MCF 10A (cell line): ENCODE measurements around the gene PRKAR2B. TPM values are rescaled to one million over a fixed set of nuclear protein-coding genes. Genes with fewer than 3 reads are reported as not detected.
"Not testable (repeated sequence)": the region's sequence is repeated elsewhere in the genome, so short reads cannot be mapped to it uniquely, and the experiment has no call there.

Experiments
- BruUV-seq: library from RNA; stranded (reverse); fragments of 400-500 nt; replicated peaks from 2 replicates; lab custom pipeline; 2021; lab: Mats Ljungman, UMichigan
- CTCF ChIA-PET: fragments of 300-600 bp; sonication (Branson Sonifier 250); formaldehyde crosslinking; extraction: SDS; loops from one replicate; lab custom pipeline; 2021; ENCODE audit warnings: antibody characterized with exemption, inconsistent platforms; lab: Yijun Ruan, JAX
- POLR2A ChIA-PET: fragments of 300-600, 350-650 bp; sonication (Branson Sonifier 250); formaldehyde crosslinking; extraction: SDS; loops from one replicate; lab custom pipeline; 2020; ENCODE audit warnings: antibody characterized with exemption, inconsistent platforms; lab: Yijun Ruan, JAX
- DNase-seq: peaks from one replicate; pipeline ENCODE4 v3.0.0-alpha.2; 2018; ENCODE audit not compliant: unreplicated experiment
- H3K27ac Mint-ChIP-seq: one replicate; pipeline ENCODE4 v1.8.0; 2022; ENCODE audit warnings: mild to moderate bottlenecking, low read depth, mixed read lengths; ENCODE audit not compliant: unreplicated experiment
- H3K27me3 Mint-ChIP-seq: one replicate; pipeline ENCODE4 v1.8.0; 2022; ENCODE audit warnings: mixed read lengths; ENCODE audit not compliant: insufficient read depth, unreplicated experiment
- H3K36me3 Mint-ChIP-seq: one replicate; pipeline ENCODE4 v1.8.0; 2022; ENCODE audit warnings: mild to moderate bottlenecking, moderate library complexity, mixed read lengths; ENCODE audit not compliant: insufficient read depth, unreplicated experiment
- H3K4me1 Mint-ChIP-seq: one replicate; pipeline ENCODE4 v1.8.0; 2022; ENCODE audit warnings: mixed read lengths; ENCODE audit not compliant: insufficient read depth, unreplicated experiment
- H3K4me3 Mint-ChIP-seq: one replicate; pipeline ENCODE4 v1.8.0; 2022; ENCODE audit warnings: mild to moderate bottlenecking, moderate library complexity, mixed read lengths; ENCODE audit not compliant: unreplicated experiment
- H3K9me3 Mint-ChIP-seq: one replicate; pipeline ENCODE4 v1.8.0; 2022; ENCODE audit warnings: mixed read lengths; ENCODE audit not compliant: unreplicated experiment
- intact Hi-C: fragments of 100-400 bp; cut with micrococcal nuclease; formaldehyde crosslinking; loops from 2 replicates; pipeline ENCODE4 v1.14.1; 2022
- total RNA-seq: library from RNA; stranded (reverse); gene quantifications from 2 replicates; pipeline ENCODE4 v1.2.3, GENCODE V29; 2022
- TF ChIP-seq, protein P1 (sequence below): fragments of 200-600 bp; IDR thresholded peaks from one replicate; pipeline ENCODE4 v1.8.0; 2022; ENCODE audit warnings: antibody characterized with exemption, mild to moderate bottlenecking; ENCODE audit not compliant: unreplicated experiment

PRKAR2B gene
- total RNA-seq, 1 experiment from 2014 or later: not detected

DNA sequence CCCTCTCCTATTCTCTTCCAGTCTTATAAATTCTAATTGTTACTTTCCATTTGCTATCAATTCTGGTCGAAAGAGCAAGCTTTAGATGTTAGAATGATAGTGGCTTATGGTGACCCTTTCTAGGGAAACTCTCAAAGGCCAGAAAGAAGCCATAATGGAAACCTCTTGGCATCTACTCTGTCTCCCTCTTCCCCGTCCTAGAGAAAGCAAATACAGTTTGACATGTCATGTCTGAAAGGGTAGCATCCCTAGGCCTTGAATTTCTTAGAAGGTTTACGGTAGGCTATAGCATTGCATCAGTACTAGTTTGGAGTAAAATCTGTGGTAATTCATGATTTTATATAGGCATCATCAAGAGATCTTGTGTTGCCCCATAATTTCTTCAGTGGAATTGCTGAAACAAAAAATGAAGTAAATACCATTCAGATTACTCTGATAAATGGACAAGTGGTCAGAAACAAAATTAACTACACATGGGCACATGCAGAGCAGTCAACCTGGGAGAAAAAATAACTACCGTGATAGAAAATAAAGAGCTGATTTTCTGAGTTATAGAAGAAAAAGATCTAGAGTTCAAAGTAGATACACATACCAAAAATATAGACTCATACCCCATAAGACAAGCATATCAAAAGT is 4.4 kb downstream of the PRKAR2B start:
- Mint-ChIP-seq H3K36me3 (no peaks in the 10 kb centered on the region), H3K27ac (no peak overlapping the region), H3K4me3 (no peak overlapping the region), H3K4me1 (peaks cover 6% of the 10 kb centered on the region), H3K27me3 (peaks cover 75% of the 10 kb centered on the region), H3K9me3 (no peaks in the 10 kb centered on the region)
- no peak for DNase-seq
- intact Hi-C loops: no loop called here
- TF ChIP-seq, protein P1, sequence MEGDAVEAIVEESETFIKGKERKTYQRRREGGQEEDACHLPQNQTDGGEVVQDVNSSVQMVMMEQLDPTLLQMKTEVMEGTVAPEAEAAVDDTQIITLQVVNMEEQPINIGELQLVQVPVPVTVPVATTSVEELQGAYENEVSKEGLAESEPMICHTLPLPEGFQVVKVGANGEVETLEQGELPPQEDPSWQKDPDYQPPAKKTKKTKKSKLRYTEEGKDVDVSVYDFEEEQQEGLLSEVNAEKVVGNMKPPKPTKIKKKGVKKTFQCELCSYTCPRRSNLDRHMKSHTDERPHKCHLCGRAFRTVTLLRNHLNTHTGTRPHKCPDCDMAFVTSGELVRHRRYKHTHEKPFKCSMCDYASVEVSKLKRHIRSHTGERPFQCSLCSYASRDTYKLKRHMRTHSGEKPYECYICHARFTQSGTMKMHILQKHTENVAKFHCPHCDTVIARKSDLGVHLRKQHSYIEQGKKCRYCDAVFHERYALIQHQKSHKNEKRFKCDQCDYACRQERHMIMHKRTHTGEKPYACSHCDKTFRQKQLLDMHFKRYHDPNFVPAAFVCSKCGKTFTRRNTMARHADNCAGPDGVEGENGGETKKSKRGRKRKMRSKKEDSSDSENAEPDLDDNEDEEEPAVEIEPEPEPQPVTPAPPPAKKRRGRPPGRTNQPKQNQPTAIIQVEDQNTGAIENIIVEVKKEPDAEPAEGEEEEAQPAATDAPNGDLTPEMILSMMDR: no peak
- POLR2A ChIA-PET: no interaction called here
- BruUV-seq: no TSS peak
- CTCF ChIA-PET: interaction anchor here (0.5 to 0.6 kb wide), 4 partner anchors 68 to 1289 kb away, joined by 3 read pairs; no protein-coding TSS in a partner anchor

DNA sequence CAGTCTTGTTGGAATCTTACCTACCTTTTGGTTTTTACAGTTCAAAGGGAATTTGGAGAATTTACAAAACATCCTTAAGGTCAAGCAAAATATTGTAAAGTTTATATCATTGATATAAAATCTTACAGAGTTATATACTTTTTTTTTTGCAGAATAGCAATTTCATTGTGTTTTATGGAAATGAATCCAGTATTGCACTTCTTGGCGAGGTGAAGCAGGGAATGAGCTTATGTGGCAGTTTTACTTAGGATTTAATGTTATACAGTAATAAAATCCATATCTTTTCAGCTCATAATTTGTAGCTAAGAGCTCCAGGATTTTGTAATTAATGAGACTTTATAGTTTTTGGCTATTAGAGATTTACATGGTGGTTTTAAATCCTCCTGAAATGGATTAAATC is 5.0 kb downstream of the PRKAR2B start:
- no peak for DNase-seq
- intact Hi-C loops: no loop called here
- POLR2A ChIA-PET: interaction anchor here (0.7 kb wide), 1 partner anchor 8 kb away, joined by 5 read pairs; no protein-coding TSS in a partner anchor
- H3K4me3 Mint-ChIP-seq: no peak overlapping the region
- TF ChIP-seq, protein P1: no peak
- no peaks in the 10 kb centered on the region for H3K9me3 Mint-ChIP-seq
- no TSS peak for BruUV-seq
- H3K27me3 Mint-ChIP-seq: peaks cover 75% of the 10 kb centered on the region
- H3K4me1 Mint-ChIP-seq: peaks cover 6% of the 10 kb centered on the region
- H3K27ac Mint-ChIP-seq: no peak overlapping the region
- CTCF ChIA-PET: interaction anchor here (0.5 kb wide), 1 partner anchor 301 kb away, joined by 3 read pairs; no protein-coding TSS in a partner anchor
- no peaks in the 10 kb centered on the region for H3K36me3 Mint-ChIP-seq

DNA sequence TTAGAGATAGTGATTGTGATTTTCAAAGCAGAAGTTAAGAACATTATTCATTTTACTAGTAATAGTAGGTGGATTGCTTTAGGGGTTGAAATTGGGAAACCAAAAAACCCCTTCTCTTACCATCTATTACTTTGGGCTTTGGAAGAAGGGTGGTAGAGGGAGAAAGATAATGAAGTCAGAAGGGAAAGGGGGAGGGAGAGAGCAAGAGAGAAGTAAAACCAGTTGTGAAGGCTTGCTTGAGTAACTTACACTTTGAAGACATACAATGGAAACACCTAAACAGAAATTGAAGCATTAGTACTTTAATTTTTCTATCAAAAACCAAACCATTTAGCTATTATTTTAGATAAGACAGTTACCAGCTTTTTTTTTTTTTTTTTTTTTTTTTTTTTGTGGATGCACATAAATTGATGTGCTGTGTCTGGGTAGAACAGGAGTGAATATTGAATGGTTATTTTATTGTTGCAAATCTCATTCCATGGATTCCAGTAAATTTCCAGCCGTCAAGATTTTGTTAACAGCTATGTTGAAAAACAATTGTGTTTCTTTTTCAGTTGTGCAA is 5.5 kb downstream of the PRKAR2B start:
- CTCF ChIA-PET: interaction anchor here (0.5 kb wide), 1 partner anchor 301 kb away, joined by 3 read pairs; no protein-coding TSS in a partner anchor
- H3K27ac Mint-ChIP-seq: no peak overlapping the region
- H3K4me1 Mint-ChIP-seq: peaks cover 6% of the 10 kb centered on the region

DNA sequence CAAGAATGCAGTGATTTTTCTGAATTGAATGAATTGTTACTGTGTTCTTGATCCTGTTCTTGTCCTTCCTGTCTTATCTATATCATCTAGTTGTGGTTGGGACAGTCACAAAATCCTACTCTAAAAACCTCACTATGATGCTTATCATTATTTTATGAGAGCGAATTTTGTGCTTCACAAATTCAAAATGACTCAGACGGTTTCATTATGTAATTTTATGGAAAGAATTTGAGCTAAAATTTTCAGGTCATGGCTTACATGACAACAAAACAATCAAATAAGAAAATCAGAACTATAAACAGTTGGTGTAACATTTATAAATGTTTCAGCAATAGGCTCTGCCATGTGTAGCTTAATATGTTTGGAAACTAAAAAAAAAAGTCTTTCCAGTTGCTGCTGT is 6.9 kb downstream of the PRKAR2B start:
- H3K4me1 Mint-ChIP-seq: no peaks in the 10 kb centered on the region
- peaks cover 59% of the 10 kb centered on the region for H3K27me3 Mint-ChIP-seq
- intact Hi-C loops: no loop called here
- TF ChIP-seq, protein P1: no peak
- no TSS peak for BruUV-seq
- H3K9me3 Mint-ChIP-seq: no peaks in the 10 kb centered on the region
- POLR2A ChIA-PET: no interaction called here
- CTCF ChIA-PET: interaction anchor here (0.8 kb wide), 1 partner anchor 17 kb away, joined by 3 read pairs; no protein-coding TSS in a partner anchor
- no peak overlapping the region for H3K4me3 Mint-ChIP-seq
- no peak for DNase-seq
- H3K27ac Mint-ChIP-seq: no peak overlapping the region
- no peaks in the 10 kb centered on the region for H3K36me3 Mint-ChIP-seq

More for the DNA sequence above, 5.5 kb downstream of the PRKAR2B start:
- DNase-seq: no peak
- TF ChIP-seq, protein P1: no peak
- Mint-ChIP-seq H3K9me3 (no peaks in the 10 kb centered on the region), H3K27me3 (peaks cover 72% of the 10 kb centered on the region), H3K36me3 (no peaks in the 10 kb centered on the region), H3K4me3 (no peak overlapping the region)
- no TSS peak for BruUV-seq
- intact Hi-C loops: no loop called here
- POLR2A ChIA-PET: interaction anchor here (0.6 to 0.7 kb wide), 2 partner anchors 9 to 22 kb away, joined by 3 to 5 read pairs; no protein-coding TSS in a partner anchor

DNA sequence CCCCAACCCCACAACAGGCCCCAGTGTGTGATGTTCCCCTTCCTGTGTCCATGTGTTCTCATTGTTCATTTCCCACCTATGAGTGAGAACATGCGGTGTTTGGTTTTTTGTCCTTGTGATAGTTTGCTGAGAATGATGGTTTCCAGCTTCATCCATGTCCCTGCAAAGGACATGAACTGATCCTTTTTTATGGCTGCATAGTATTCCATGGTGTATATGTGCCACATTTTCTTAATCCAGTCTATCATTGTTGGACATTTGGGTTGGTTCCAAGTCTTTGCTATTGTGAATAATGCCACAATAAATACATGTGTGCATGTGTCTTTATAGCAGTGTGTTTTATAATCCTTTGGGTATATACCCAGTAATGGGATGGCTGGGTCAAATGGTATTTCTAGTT is 10.5 kb downstream of the PRKAR2B start:
- CTCF ChIA-PET, intact Hi-C loops, H3K9me3 Mint-ChIP-seq, H3K4me1 Mint-ChIP-seq, BruUV-seq, H3K36me3 Mint-ChIP-seq, DNase-seq, H3K4me3 Mint-ChIP-seq, POLR2A ChIA-PET, H3K27ac Mint-ChIP-seq: not testable (repeated sequence)
- H3K27me3 Mint-ChIP-seq: peaks cover 53% of the 10 kb centered on the region

DNA sequence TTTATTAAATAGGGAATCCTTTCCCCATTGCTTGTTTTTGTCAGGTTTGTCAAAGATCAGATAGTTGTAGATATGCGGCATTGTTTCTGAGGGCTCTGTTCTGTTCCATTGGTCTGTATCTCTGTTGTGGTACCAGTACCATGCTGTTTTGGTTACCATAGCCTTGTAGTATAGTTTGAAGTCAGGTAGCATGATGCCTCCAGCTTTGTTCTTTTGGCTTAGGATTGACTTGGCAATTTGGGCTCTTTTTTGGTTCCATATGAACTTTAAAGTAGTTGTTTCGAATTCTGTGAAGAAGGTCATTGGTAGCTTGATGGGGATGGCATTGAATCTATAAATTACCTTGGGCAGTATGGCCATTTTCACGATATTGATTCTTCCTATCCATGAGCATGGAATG is 11.6 kb downstream of the PRKAR2B start:
- H3K9me3 Mint-ChIP-seq, POLR2A ChIA-PET, intact Hi-C loops, H3K27ac Mint-ChIP-seq, BruUV-seq, H3K4me1 Mint-ChIP-seq, H3K4me3 Mint-ChIP-seq, H3K36me3 Mint-ChIP-seq, DNase-seq: not testable (repeated sequence)
- CTCF ChIA-PET: interaction anchor here (0.6 kb wide), 1 partner anchor 11 kb away, joined by 3 read pairs; the partner anchor contains the start of gene PRKAR2B
- H3K27me3 Mint-ChIP-seq: peaks cover 53% of the 10 kb centered on the region
